Measurements from ENCODE around the gene JCAD. TPM values are rescaled to one million over a fixed set of nuclear protein-coding genes. Genes with fewer than 3 reads are reported as not detected.

The JCAD gene
- total and polyA plus RNA-seq, 2 experiments from 2014 or later = 0.78 to 2.1 TPM

GRCh38 chr10:30106987-30107386, 47.6 kb upstream of the JCAD start:
- H3K4me1 ChIP-seq (ENCODE audit: insufficient read depth) = no peaks in the 10 kb centered on the region
- H3F3A ChIP-seq (replicated peaks; ENCODE audit: low read depth) = no peaks in the 10 kb centered on the region
- H3K36me3 ChIP-seq (ENCODE audit: insufficient read depth) = no peaks in the 10 kb centered on the region
- Mint-ChIP-seq H3K27me3 (ENCODE audit: insufficient read depth, low read depth, poor library complexity) (no peaks in the 10 kb centered on the region), H3K9me3 (no peaks in the 10 kb centered on the region; the same call in 1 of the 3 replicates), H3K36me3 (ENCODE audit: low read depth) (no peaks in the 10 kb centered on the region), H3K4me3 (no peak overlapping the region), H3K27ac (no peak overlapping the region), H3K4me1 (peaks cover 6% of the 10 kb centered on the region; the same call in 2 of the 3 replicates)
- H3K4me2 ChIP-seq = no peak overlapping the region
- no peak for TF ChIP-seq STAT1 (IDR thresholded peaks at IDR 0.05; ENCODE audit: unreplicated experiment)
- no peak for TF ChIP-seq CTCF (conservative IDR thresholded peaks at IDR 0.05; ENCODE audit: low read depth in 2 of 2)
- no peak for TF ChIP-seq ZNF114 (CRISPR knock-in tag; IDR thresholded peaks at IDR 0.05)
- no peak for TF ChIP-seq CREB1 (CRISPR knock-in tag; IDR thresholded peaks at IDR 0.05; ENCODE audit: low read depth)
- H3K4me3 ChIP-seq = no peak overlapping the region
- DNase-seq (ENCODE audit: low spot score) = no peak
- H3K9me2 ChIP-seq (ENCODE audit: insufficient read depth) = peaks cover 13% of the 10 kb centered on the region; the same call in 1 of the 2 replicates
- H3K79me2 ChIP-seq (replicated peaks; ENCODE audit: insufficient read depth) = no peaks in the 10 kb centered on the region
- no peaks in the 10 kb centered on the region for H3K27me3 ChIP-seq (ENCODE audit: insufficient read depth)
- no peaks in the 10 kb centered on the region for H4K20me1 ChIP-seq (replicated peaks; ENCODE audit: insufficient read depth)
- H3K27ac ChIP-seq (ENCODE audit: low read depth) = no peak overlapping the region
- ATAC-seq = no peak
- peak overlapping the region; percentile 63; the same call in 1 of the 2 replicates for H2AFZ ChIP-seq

- DNase-seq (ENCODE audit: low spot score) = no peak
- Mint-ChIP-seq H3K27ac (no peak overlapping the region; the same call in 1 of the 2 replicates), H3K4me1 (peaks cover 6% of the 10 kb centered on the region; the same call in 2 of the 3 replicates)
- TF ChIP-seq STAT1 (IDR thresholded peaks at IDR 0.05; ENCODE audit: unreplicated experiment) (no peak), ETS1 (IDR thresholded peaks at IDR 0.05) (no peak), ZNF462 (CRISPR knock-in tag; IDR thresholded peaks at IDR 0.05) (no peak), REST (IDR thresholded peaks at IDR 0.05; ENCODE audit: unreplicated experiment) (no peak)
These were observed 44.4 kb upstream of the JCAD start for GRCh38 chr10:30103595-30104320.

More at GRCh38 chr10:30103595-30104320, 44.4 kb upstream of the JCAD start:
- Histone ChIP-seq H3K9me2 (ENCODE audit: insufficient read depth) (peaks cover 9% of the 10 kb centered on the region; the same call in 1 of the 2 replicates), H3F3A (replicated peaks; ENCODE audit: low read depth) (no peaks in the 10 kb centered on the region), H3K27ac (ENCODE audit: low read depth) (no peak overlapping the region), H3K36me3 (ENCODE audit: insufficient read depth) (no peaks in the 10 kb centered on the region), H3K27me3 (ENCODE audit: insufficient read depth) (no peaks in the 10 kb centered on the region), H3K4me1 (ENCODE audit: insufficient read depth) (no peaks in the 10 kb centered on the region), H3K4me3 (no peak overlapping the region), H3K4me2 (no peak overlapping the region), H2AFZ (no peak overlapping the region), H4K20me1 (replicated peaks; ENCODE audit: insufficient read depth) (no peaks in the 10 kb centered on the region), H3K79me2 (replicated peaks; ENCODE audit: insufficient read depth) (no peaks in the 10 kb centered on the region)
- Mint-ChIP-seq H3K27me3 (ENCODE audit: insufficient read depth, low read depth, poor library complexity) (no peaks in the 10 kb centered on the region), H3K4me3 (no peak overlapping the region), H3K36me3 (ENCODE audit: low read depth) (no peaks in the 10 kb centered on the region), H3K9me3 (no peaks in the 10 kb centered on the region; the same call in 2 of the 3 replicates)
- no peak for ATAC-seq

Measured in GM23338 (cell line).